Right lung (tissue), 10 donors: ENCODE measurements around the gene OR10H4. TPM values are rescaled to one million over a fixed set of nuclear protein-coding genes. Genes with fewer than 3 reads are reported as not detected.
"Not testable (repeated sequence)": the region's sequence is repeated elsewhere in the genome, so short reads cannot be mapped to it uniquely, and the experiment has no call there.

ENCODE experiments used
- DNase-seq, 2 donors: peaks; one replicate each; pipeline ENCODE4 v3.0.0-alpha.2; 2013
- long read RNA-seq, 8 donors: transcript quantifications; one replicate each; lab custom pipeline, GENCODE V29; 2026
- polyA plus RNA-seq, 5 donors: library from polyadenylated mRNA; unstranded; fragments of 120-200 nt; gene quantifications; one replicate each; pipeline versions ENCODE4 v1.2.1 to v1.2.3, GENCODE V29; 2013; ENCODE audit warnings: inconsistent platforms in 1 of 5, low replicate concordance in 1 of 5; ENCODE audit not compliant: insufficient read length in 5 of 5, insufficient read depth in 1 of 5

OR10H4 gene, protein sequence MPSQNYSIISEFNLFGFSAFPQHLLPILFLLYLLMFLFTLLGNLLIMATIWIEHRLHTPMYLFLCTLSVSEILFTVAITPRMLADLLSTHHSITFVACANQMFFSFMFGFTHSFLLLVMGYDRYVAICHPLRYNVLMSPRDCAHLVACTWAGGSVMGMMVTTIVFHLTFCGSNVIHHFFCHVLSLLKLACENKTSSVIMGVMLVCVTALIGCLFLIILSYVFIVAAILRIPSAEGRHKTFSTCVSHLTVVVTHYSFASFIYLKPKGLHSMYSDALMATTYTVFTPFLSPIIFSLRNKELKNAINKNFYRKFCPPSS
- polyA plus RNA-seq: not detected
- long read RNA-seq, donor 1: 0 reads
- long read RNA-seq, donor 2: 0 reads
- long read RNA-seq, donor 3: 0 reads
- long read RNA-seq, donor 4: 0 reads
- long read RNA-seq, donor 5: 0 reads
- long read RNA-seq, donor 6: 0 reads
- long read RNA-seq, donor 7: 0 reads
- long read RNA-seq, donor 8: 0 reads

DNA sequence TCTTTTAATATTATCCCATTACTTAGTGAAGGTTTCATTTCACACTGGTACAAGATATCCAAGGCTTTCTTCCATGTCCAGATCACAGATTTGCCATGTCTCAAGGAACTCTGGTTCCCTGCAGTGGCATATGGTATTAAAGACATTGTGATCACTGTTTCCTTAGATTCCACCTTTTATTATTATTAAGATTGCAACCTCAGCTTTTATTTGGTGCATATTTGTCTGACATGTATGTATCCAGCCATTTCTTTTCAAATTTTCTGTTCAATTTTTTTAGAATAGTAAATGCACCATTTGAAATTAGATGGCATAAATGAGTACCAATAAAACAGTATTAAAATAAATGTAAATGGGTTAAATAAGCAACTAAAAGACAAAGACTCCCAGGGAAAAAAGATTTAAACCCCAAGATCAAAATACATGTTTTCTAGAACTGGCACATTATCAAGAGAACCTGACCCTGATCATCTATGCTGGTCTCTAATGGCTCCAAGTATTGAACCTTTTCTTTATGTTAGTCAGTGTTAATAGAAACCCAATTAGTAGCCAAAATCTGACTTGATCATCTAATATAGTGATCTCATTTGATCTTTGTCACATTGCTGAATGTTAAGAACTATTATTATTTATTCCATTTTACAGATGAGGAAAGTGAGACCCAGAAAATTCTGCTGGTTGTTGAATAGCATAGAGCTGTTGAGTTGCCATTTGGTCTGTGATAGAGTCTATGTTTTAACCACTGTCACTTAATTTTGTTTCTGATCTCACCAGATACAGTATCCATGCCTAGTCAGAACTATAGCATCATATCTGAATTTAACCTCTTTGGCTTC is at the start of gene OR10H4:
TSS of gene OR10H4 (plus strand) at position 786 of the 836 bp plus-strand sequence. CDS start at position 786, 0 bp downstream.
- no peak for DNase-seq

DNA sequence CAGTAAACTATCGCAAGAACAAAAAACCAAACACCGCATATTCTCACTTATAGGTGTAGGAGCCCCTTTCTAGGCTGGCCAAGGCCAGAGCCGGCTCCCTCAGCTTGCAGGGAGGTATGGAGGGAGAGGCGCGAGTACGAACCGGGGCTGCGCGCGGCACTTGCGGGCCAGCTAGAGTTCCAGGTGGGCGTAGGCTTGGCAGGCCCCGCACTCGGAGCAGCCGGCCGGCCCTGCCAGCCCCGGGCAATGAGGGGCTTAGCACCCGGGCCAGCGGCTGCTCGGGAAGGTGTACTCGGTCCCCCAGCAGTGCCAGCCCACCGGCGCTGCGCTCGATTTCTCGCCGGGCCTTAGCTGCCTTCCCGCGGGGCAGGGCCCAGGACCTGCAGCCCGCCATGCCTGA is 49.2 kb upstream of the OR10H4 start:
- not testable (repeated sequence) for DNase-seq

DNA sequence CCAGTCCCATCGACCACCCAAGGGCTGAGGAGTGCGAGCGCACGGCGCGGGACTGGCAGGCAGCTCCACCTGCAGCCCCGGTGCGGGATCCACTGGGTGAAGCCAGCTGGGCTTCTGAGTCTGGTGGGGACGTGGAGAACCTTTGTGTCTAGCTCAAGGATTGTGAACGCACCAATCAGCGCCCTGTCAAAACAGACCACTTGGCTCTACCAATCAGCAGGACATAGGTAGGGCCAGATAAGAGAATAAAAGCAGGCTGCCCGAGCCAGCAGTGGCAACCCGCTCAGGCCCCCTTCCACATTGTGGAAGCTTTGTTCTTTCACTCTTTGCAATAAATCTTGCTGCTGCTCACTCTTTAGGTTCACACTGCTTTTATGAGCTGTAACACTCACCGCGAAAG is 48.8 kb upstream of the OR10H4 start:
- not testable (repeated sequence) for DNase-seq

DNA sequence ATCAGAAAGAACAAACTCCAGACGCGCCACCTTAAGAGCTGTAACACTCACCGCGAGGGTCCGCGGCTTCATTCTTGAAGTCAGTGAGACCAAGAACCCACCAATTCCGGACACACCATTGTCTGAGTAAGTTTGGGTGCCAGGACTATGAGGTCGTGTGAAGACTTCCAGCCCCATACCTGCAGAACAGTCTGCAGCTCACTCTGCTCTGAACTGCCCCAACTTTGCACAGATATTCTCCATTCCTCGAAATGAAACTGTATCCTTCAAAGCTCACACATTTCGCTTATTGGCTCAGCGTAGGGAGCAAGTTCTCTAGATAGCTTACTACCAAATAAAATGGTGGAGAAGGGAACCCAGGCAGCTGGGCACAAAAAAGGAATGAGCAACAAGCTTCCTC is 48.3 kb upstream of the OR10H4 start:
- DNase-seq: no peak

DNA sequence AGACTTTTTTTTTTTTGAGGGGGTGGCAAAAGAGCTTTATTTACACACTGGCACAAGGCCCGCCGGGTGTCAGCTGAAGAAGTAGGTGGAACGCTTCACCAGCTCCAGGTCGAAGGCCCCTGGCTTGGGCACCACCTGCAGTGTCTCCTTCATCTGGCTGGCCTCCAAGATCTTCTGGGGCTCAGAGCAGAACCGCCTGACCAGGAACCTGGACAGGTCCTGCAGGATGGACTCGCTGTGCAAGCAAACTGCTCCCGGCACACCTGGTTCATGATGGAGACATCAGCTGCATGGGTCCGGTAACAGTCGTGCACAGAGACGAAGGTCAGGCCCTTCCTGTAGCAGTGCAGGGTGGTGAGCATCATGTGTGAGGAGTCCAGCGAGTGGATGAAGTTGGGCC is 46.6 kb upstream of the OR10H4 start:
- DNase-seq: no peak

DNA sequence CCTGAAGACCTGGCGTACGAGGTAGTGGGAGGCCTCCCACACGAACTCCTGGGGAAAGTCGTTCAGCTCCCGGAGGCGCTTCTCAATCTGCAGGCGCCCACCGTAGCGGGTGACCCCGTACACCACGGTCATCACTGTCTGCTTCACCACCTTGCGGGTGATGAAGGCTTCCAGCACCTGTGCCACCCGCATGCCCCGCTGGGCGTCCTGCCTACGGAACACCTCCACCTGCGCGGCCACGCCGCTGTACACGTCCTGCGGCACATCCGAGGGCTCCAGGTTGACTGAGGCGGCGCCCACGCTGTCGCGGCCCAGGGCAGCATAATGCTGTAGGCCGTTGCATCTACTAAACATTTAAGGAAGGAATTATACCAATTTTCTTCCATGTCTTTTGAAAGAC is 45.9 kb upstream of the OR10H4 start:
- DNase-seq: not testable (repeated sequence)

DNA sequence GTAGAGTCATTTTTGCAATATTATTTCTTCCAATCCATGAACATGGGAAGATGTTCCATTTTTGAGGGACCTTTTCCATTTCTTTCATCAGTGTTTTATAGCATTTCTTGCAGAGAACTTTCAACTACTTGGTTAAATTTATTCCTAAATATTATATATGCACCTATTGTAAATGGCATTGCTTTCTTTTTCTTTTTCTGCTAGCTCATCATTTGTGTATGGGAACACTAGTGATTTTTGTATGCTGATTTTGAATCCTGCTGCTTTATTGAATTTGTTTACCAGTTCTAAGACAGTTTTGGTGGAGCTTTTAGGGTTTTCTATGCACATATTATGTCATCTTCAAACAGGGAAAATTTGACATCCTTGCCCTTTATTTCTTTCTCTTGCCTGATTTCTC is 43.8 kb upstream of the OR10H4 start:
- DNase-seq: no peak

DNA sequence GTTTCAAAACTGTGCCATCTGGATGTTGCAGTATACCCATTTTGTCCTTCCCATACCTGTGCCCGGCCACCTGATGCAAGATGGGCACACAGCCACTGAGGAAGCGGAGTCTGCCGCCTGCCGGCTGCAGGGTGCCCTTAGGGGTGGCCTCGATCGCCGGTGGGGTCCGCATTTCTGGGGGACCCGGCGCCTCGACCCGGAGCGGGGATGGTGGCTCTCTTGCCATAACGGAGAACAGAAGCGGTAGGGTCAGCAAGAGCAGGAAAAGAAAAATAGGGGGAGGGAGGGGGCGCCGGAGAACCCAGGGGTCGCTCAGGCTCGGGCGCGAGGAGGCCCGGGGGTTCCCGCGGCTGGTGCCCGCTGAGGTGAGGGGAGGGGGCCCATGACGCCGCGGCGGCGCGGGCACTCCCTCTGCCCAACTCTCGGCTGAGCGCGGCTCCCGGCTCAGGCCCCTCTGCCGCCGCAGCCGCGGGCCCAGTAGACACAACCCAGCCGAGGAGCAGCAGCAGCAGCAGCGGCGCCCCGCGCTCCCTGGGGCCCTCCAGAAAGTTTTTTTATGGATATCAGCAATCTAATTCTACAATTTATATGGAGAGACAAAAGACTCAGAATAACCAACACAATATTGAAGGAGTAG is 37.1 kb upstream of the OR10H4 start:
- DNase-seq: no peak

DNA sequence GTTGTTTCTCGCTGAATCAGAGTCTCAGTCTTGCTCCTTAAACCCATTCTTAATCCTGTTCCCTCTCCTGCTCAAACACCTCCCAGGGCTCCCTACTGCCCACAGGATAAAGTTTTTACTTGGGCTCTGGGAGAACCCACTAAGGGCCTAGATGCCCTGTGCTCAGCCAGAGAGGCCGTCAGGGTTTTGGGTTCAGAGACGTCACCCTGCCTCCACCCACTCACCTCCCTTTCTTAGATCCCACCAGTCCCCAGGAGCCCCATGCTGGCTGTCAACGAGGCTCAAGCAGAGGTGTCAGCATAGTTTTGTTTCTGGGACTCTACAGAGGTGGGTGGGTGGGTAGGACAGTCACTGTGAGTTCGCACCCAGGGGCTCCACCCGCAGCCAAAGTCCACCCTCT is 35.4 kb upstream of the OR10H4 start:
- no peak for DNase-seq

DNA sequence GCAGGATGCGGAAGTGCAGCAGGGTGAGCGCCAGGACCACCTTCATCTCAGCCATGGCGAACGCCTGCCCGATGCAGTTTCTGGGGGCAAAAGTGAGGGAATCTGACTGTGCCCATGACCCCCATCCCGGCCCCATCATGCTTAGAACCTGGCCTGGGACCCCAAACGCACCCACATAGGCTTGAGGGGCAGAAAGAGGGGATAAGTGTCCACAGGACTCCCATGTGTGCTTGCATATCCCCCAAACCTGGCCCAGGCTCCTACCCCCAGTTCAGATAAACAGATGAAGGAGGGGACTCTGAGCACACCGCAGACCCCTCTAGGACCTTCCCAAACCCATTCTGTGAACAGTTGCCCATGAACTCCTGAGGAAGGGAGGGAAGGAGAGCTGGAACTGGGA is 35.0 kb upstream of the OR10H4 start:
- DNase-seq: no peak

DNA sequence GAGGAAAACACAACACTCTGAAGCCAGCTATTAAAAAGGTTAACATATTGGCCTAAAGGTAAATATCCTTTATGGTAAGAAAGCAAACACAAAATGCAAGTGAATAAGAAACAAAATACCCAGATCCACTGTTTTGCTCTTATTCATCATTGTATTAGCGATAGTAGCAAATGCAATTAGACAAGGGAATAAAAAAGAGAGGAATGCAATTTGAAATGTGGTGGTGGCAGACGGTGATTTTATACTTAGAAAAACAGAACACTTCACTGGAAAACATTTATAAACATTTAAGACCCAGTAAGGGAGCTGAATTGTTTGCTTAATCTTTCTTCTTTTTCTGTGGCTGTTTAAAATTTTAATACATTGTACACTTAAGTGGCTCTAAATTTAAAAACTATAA is 33.7 kb upstream of the OR10H4 start:
- DNase-seq: no peak

DNA sequence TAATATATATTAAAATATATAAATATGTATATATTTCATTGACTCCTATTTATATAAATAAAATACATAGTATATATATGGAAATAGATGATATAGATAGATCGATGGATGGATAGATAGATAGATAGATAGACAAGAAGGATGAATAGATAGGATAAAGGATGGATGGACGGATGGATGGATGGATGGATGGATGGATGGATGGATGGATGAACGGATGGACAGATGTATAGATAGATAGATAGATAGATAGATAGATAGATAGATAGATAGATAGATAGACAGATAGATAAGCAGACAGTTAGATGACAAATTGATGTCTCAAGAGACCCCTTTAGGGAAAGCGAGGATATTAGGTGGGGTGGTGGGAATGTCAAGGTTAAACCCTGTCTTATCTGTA is 29.6 kb upstream of the OR10H4 start:
- DNase-seq: no peak

DNA sequence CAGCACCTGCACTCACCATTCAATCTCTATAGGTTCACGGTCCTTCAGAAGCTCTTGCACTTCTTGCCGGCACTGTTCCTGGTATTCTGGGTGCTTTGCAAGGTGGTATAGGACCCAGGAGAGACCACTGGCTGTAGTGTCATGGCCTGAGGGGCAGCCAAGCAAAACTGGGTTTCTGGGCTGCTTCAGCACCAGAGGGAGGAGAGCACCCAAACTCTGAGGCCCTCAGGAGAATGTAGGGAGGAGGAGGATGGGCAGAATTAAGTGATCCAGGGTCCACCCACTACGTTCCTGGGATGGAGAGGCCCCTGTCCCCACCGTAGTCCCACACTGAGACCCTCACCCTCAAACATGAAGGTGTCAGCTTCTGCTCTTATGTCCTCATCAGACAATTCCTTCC is 26.8 kb upstream of the OR10H4 start:
- DNase-seq: no peak

DNA sequence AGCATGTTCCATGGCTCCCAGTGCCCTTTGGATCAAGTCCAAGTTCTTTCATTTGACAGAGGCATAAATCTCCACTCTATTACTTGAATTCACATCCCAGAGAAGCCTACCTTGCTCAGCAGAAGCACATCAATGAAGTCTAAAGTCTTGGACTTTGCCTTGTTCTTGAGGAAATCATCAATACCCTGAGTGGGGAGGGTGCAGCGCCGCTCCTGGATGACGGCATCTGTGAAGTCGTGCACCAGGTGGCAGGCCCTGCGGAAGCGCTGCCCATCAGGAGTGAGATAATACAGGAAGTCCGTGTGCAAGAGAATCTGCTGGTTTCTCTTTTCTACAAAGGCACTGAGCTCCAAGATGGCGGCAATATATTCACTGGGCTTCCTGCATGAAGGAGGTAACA is 25.1 kb upstream of the OR10H4 start:
- DNase-seq: no peak

DNA sequence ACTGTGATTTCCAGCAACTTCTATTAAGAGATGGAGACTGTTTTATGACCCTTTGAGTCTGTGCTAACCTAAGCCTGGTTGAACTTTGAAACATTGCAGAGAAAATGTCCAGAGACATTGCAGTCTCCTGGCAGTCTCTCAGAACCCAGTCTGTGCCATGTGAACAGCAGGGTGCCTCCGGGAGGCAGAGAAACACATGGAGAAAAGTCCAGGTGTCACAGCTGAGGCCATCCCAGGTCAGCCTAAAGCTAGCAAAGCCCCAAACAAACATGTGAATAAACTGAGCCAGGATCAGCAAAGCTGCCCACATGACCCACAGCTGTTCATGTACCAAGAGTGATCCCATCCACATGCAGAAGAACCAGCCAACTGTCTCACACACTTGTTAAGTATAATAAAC is 22.3 kb upstream of the OR10H4 start:
- no peak for DNase-seq

DNA sequence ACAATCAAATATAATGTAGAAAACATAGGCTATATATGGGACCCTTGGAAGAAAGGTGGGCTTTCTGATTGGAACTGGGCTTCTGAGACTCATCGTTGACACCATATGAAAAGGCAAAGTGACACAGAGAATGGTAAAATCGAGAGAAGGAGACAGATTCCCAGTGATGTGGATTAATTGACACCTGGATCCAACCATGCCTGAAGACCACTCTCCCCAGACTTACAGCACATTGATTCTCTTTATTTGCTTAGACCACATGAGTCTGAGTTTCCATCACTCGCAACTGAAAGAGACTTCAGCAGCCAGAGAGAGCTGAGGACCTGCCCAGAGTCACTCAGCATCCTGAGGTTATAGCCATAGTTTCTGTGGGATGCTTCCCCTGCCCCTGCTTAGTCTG is 20.5 kb upstream of the OR10H4 start:
- no peak for DNase-seq

DNA sequence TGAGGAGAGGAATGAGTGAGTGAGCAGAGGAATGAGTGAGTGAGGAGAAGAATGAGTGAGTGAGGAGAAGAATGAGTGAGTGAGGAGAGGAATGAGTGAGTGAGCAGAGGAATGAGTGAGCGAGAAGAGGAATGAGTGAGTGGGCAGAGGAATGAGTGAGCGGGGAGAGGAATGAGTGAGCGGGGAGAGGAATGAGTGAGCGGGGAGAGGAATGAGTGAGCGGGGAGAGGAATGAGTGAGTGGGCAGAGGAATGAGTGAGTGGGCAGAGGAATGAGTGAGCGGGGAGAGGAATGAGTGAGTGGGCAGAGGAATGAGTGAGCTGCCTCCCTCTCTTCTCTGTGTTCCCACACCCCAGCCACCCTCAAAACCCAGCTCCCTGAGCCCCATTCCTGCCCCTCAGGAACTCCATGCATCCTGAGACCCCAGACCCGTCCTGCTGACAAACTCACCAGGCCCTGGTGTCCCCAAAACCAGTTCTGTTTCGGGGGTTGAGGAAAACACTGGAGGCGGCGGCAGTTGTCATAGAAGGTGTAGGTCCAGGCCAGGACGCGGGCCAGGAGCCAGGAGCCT is 15.0 kb upstream of the OR10H4 start:
- DNase-seq: not testable (repeated sequence)

DNA sequence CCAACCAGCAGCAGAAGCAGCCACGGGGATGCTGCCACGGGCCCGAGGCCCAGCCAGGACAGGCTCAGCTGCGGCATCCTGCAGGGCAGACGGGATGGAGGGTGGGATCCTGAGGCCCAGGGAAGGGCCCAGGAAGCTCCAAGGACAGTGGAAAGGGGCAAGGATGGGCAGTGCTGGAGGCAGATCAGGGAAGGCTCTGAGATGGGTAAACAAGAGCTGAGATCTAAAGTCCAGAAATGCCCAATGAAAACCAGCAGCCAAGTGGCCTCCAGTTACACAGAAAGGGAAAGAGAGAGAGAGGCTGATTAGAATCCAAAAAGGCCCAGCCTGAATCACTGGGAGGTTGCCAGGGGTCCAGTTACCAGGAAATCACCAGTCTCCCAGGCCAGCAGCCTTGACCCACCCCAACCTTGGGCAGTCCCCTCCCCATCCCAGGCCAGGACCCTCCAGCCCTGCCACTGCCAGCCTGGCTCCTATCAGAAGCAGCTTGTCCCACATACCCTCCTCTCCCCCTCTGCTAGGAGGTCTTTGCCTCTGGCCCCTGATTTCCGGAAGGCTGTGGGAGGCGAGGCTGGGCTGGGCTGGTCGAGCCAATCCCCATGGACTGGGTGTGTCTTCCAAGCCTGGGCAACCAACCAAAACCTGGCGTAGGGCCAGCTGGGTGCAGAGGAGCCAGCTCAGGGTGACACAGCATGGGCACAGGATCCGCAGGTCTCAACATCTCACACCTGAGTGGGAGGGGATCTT is 14.3 kb upstream of the OR10H4 start, which contains the start of gene CYP4F11:
TSS of gene CYP4F11 (minus strand) at position 198 of the 747 bp plus-strand sequence. CDS start at position 77, 121 bp downstream.
- no peak for DNase-seq

DNA sequence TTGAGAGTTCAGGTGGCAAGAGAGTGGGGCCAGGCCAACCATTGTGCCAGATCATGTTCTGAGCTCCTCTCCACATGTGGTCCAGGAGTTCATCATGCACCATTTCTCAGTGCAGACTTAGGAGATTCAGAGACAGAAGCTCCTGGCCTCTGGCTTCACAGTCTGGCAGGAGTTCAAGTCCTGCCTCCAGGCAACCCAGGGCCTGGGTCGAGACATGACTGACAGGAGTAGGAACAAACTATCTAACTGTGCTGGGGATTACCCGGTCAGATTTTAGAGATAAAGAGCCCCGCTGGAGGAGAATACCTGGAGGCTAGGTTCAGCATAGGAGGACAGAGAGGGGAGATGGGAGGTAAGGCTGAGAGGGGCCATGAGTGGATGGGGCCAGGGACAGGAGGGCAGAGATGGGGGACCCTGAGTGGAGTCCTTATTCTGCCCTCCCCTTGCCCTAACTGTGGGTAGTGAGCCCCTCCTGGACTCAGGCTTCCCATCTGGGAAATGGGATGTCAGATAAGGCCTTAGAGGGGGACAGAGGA is 13.6 kb upstream of the OR10H4 start:
- no peak for DNase-seq

DNA sequence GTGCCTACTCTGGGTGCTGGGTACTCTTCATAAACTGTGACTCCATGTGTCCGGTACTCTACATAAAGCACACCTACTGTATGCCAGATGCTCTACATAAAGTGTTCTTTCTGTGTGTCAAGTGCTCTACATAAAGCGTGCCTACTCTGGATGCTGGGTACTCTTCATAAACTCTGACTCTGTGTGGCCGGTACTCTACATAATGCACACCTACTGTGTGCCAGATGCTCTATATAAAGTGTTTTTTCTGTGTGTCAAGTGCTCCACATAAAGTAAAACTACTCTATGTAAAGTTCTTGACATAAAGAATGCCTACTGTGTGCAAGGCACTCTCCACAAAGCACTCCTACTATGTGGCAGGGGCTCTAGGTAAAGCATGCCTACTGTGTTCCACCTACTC is 12.6 kb upstream of the OR10H4 start:
- DNase-seq: no peak

DNA sequence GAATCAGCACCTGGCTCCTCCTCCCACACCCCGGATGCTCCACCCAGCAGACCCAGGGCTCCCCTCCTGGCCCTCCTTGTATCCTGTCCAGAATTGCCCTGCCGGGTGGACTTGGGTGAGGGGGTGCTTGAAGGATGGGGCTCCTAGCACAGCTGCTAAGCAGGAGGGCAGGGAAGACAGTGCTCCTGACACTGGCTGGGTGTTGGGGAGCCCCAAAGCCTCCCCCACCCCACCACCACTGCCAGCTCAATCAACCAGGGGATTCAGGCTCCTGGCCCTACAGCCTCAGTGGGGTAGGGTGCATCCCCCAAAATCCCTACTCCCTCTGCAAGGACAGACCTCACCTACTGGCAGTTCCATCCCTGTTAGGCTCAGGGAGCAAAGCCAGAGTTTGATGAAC is 11.9 kb upstream of the OR10H4 start:
- no peak for DNase-seq
